C4-2B (cell line): ENCODE measurements around the gene TNFRSF1B.

Experiments
- H3K27ac ChIP-seq: fragments of 450-650 bp; 2 replicates; pipeline ENCODE4 v1.5.1; 2017
- CTCF ChIP-seq: fragments of 450-650 bp; conservative IDR thresholded peaks from 2 replicates; pipeline ENCODE4 v1.5.1; 2017; ENCODE audit warnings: mild to moderate bottlenecking
- ZFX ChIP-seq: fragments of 450-650 bp; IDR thresholded peaks from 2 replicates; pipeline ENCODE4 v1.6.1; 2017

TNFRSF1B gene

GRCh38 chr1:12166834-12167492 is at the start of gene TNFRSF1B:
TNFRSF1B (plus strand) TSS chr1:12166991; CDS start chr1:12167092, 101 bp downstream.
- H3K27ac ChIP-seq, result peak within 1 kb of the TSS; percentile 29; the same call in 1 of the 2 replicates
- TF ChIP-seq CTCF (no peak), ZFX (no peak; the same call in 1 of the 2 replicates)

- TF ChIP-seq ZFX (no peak), CTCF (no peak)
- no peak overlapping the region for H3K27ac ChIP-seq
Observed at GRCh38 chr1:12121212-12122003, 45.4 kb upstream of the TNFRSF1B start.

GRCh38 chr1:12123172-12123571 is 43.6 kb upstream of the TNFRSF1B start:
- TF ChIP-seq CTCF (no peak), ZFX (no peak)
- H3K27ac ChIP-seq, result no peak overlapping the region

- no peak overlapping the region for H3K27ac ChIP-seq
- TF ChIP-seq ZFX, result no peak
- TF ChIP-seq CTCF, result peak; percentile 98
Observed at GRCh38 chr1:12124693-12125421, 41.9 kb upstream of the TNFRSF1B start.

GRCh38 chr1:12125422-12126355 is 41.1 kb upstream of the TNFRSF1B start:
- no peak overlapping the region for H3K27ac ChIP-seq
- TF ChIP-seq ZFX, result no peak
- TF ChIP-seq CTCF, result no peak

GRCh38 chr1:12126781-12127180 is 40.0 kb upstream of the TNFRSF1B start:
- no peak for TF ChIP-seq CTCF
- no peak overlapping the region for H3K27ac ChIP-seq
